Mesodermal cell (in vitro differentiated cells): ENCODE measurements around the gene TMEM176B.

Source experiments
- H3K27ac ChIP-seq: 2 replicates; pipeline ENCODE4 v1.7.0; 2013; ENCODE audit warnings: mild to moderate bottlenecking, low read depth, low read length, moderate library complexity; ENCODE audit not compliant: severe bottlenecking
- H3K36me3 ChIP-seq: 2 replicates; pipeline ENCODE4 v1.7.1; 2013; ENCODE audit warnings: mild to moderate bottlenecking, low read length, moderate library complexity; ENCODE audit not compliant: control insufficient read depth, insufficient read depth
- H3K4me1 ChIP-seq: one replicate; pipeline ENCODE4 v1.7.1; 2013; ENCODE audit warnings: mild to moderate bottlenecking, low read length; ENCODE audit not compliant: insufficient read depth, control insufficient read depth, poor library complexity, severe bottlenecking
- H3K4me3 ChIP-seq: 2 replicates; pipeline ENCODE4 v1.7.0; 2013; ENCODE audit warnings: low read length, control low read depth, mild to moderate bottlenecking; ENCODE audit not compliant: insufficient read depth, poor library complexity, severe bottlenecking; ENCODE audit errors: extremely low read depth
- H3K9me3 ChIP-seq: 2 replicates; pipeline ENCODE4 v1.7.1; 2013; ENCODE audit warnings: mild to moderate bottlenecking, low read length, moderate library complexity; ENCODE audit not compliant: control insufficient read depth
- WGBS, 2 experiments: methylation state at CpG; one replicate each; pipeline ENCODE4 v1.1.5; 2013; ENCODE audit warnings: missing lambda C conversion rate in 2 of 2; ENCODE audit not compliant: insufficient coverage in 2 of 2; 5-methylcytosine and 5-hydroxymethylcytosine counted together

Gene TMEM176B

GRCh38 chr7:150769768-150770167 lies 30.4 kb downstream of the TMEM176B start:
- no peaks in the 10 kb centered on the region for H3K9me3 ChIP-seq
- WGBS, 2 experiments: 67 to 90% methylated on average over 1 to 2 of the region's 4 CpGs
- no peak overlapping the region for H3K27ac ChIP-seq
- no peaks in the 10 kb centered on the region for H3K4me1 ChIP-seq
- no peaks in the 10 kb centered on the region for H3K36me3 ChIP-seq
- no peak overlapping the region for H3K4me3 ChIP-seq

- H3K9me3 ChIP-seq: no peaks in the 10 kb centered on the region
- no peak overlapping the region for H3K27ac ChIP-seq
- H3K36me3 ChIP-seq: no peaks in the 10 kb centered on the region
- H3K4me1 ChIP-seq: no peaks in the 10 kb centered on the region
- no peak overlapping the region for H3K4me3 ChIP-seq
Measured at GRCh38 chr7:150766334-150766709, 33.8 kb downstream of the TMEM176B start.

- WGBS, 2 experiments: 100% methylated on average over 1 of the region's 1 CpG
Measured at GRCh38 chr7:150759479-150759878, 40.7 kb downstream of the TMEM176B start.

DNA sequence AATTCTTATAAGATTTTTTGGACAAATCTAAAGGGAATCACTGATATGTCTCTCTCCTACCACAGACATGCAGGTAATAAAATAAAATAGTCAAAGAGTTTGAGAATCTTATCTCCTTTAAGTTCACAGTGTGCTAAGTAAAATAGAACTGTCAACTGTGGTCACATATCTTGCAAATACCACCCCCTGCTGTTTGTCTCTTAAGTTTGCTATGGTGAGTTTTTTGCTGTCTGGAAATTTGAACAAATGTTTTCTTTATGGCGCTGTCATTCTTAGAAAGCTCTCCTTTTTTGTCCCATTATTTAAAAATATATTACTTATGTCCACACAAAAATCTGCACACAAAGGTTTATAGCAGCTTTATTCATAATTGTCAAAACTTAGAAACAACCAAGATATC lies 43.3 kb downstream of the TMEM176B start:
- Histone ChIP-seq H3K27ac (no peak overlapping the region), H3K36me3 (no peaks in the 10 kb centered on the region), H3K4me3 (no peak overlapping the region), H3K4me1 (no peaks in the 10 kb centered on the region), H3K9me3 (no peaks in the 10 kb centered on the region)
- no CpG with 5 or more reads among the region's 1 CpG for WGBS, 2 experiments

More at GRCh38 chr7:150759479-150759878, 40.7 kb downstream of the TMEM176B start:
- Histone ChIP-seq H3K9me3 (no peaks in the 10 kb centered on the region), H3K4me1 (no peaks in the 10 kb centered on the region), H3K36me3 (no peaks in the 10 kb centered on the region), H3K27ac (no peak overlapping the region), H3K4me3 (no peak overlapping the region)

- H3K9me3 ChIP-seq: no peaks in the 10 kb centered on the region
- 46 to 70% methylated on average over 2 to 3 of the region's 3 CpGs for WGBS, 2 experiments
- no peaks in the 10 kb centered on the region for H3K36me3 ChIP-seq
- H3K4me3 ChIP-seq: no peak overlapping the region
- H3K4me1 ChIP-seq: no peaks in the 10 kb centered on the region
- H3K27ac ChIP-seq: no peak overlapping the region
Measured at GRCh38 chr7:150756166-150756565, 44.0 kb downstream of the TMEM176B start.

DNA sequence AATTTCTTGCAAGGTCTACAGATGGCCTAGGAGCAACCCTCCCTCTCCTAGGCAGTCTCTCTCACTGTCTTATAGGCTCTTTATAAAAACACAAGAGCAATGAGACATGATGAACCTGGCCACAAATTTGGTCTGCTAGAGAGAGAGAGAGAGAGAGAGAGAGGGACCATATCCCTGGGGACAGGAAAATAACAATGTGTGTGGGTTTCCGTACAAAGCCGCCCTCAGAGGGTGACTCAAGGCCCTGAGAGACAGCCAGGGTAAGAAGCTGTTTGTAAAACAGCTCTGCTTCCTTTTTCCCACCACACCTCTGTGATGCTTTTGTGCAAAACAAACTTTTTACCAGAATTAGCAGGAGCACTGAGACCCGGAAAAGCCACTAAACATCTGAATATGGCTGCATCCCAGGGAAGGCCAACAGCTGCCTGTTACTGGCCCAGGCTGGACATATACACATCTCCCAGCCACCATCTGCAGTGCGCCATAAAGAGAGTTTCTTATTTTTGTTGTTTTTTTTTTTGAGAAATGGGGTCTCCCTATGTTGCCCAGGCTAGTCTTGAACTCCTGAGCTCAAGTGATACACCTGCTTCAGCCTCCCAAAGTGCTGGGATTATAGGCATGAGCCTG lies 44.6 kb downstream of the TMEM176B start:
- Histone ChIP-seq H3K9me3 (no peaks in the 10 kb centered on the region), H3K36me3 (no peaks in the 10 kb centered on the region), H3K27ac (no peak overlapping the region), H3K4me1 (no peaks in the 10 kb centered on the region), H3K4me3 (no peak overlapping the region)
- WGBS, 2 experiments: 71 to 89% methylated on average over 1 of the region's 4 CpGs

- Histone ChIP-seq H3K36me3 (no peaks in the 10 kb centered on the region), H3K4me1 (no peaks in the 10 kb centered on the region), H3K4me3 (no peak overlapping the region), H3K9me3 (no peaks in the 10 kb centered on the region), H3K27ac (no peak overlapping the region)
Measured at GRCh38 chr7:150754951-150755350, 45.2 kb downstream of the TMEM176B start.

- WGBS, 2 experiments: 35 to 75% methylated on average over 1 to 3 of the region's 3 CpGs
- Histone ChIP-seq H3K4me3 (no peak overlapping the region), H3K4me1 (no peaks in the 10 kb centered on the region), H3K27ac (no peak overlapping the region), H3K9me3 (no peaks in the 10 kb centered on the region), H3K36me3 (no peaks in the 10 kb centered on the region)
Measured at GRCh38 chr7:150753826-150754603, 46.1 kb downstream of the TMEM176B start.

GRCh38 chr7:150753239-150753638 lies 46.9 kb downstream of the TMEM176B start:
- Histone ChIP-seq H3K4me3 (no peak overlapping the region), H3K36me3 (no peaks in the 10 kb centered on the region), H3K4me1 (no peaks in the 10 kb centered on the region), H3K27ac (no peak overlapping the region), H3K9me3 (no peaks in the 10 kb centered on the region)
- 75 to 85% methylated on average over 4 to 5 of the region's 6 CpGs for WGBS, 2 experiments

GRCh38 chr7:150751702-150752101 lies 48.5 kb downstream of the TMEM176B start:
- Histone ChIP-seq H3K36me3 (no peaks in the 10 kb centered on the region), H3K4me1 (no peaks in the 10 kb centered on the region), H3K27ac (no peak overlapping the region), H3K9me3 (no peaks in the 10 kb centered on the region), H3K4me3 (no peak overlapping the region)
- WGBS, 2 experiments: no CpG with 5 or more reads among the region's 2 CpGs

DNA sequence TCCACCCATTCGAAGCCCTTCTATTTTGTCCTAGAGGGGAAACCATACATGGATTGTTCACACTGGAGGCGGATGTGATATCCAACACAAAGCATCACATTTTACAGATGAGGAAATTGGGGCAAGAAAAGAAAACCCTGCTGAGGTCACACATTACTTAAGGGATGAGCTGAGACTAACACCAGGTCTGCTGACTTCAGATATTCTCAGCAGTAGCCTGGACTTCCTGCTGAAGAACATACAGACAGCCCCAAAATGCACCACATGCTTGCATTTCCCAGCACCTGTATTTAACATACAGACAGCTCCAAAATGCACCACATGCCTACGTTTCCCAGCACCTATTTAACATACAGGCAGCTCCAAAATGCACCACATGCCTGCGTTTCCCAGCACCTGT lies 51.8 kb downstream of the TMEM176B start:
- 39% methylated on average over 2 of the region's 4 CpGs; no CpG with 5 or more reads in 1 of the 2 experiments for WGBS, 2 experiments

More for the DNA sequence above, 51.8 kb downstream of the TMEM176B start:
- Histone ChIP-seq H3K36me3 (no peaks in the 10 kb centered on the region), H3K4me3 (no peak overlapping the region), H3K4me1 (no peaks in the 10 kb centered on the region), H3K27ac (no peak overlapping the region), H3K9me3 (no peaks in the 10 kb centered on the region)
